IgD-negative memory B cell (primary cell): ENCODE data around the gene BLM. TPM values are rescaled to one million over a fixed set of nuclear protein-coding genes. Genes with fewer than 3 reads are reported as not detected.

Experiments
- H3K27ac Mint-ChIP-seq, 3 donors: one replicate each; pipeline ENCODE4 v1.8.0; 2020 to 2022; ENCODE audit warnings: mild to moderate bottlenecking in 3 of 3, mixed read lengths in 3 of 3, moderate library complexity in 1 of 3
- H3K27me3 Mint-ChIP-seq: one replicate; pipeline ENCODE4 v1.8.0; 2021; ENCODE audit warnings: mixed read lengths
- H3K36me3 Mint-ChIP-seq: one replicate; pipeline ENCODE4 v1.8.0; 2020; ENCODE audit warnings: mild to moderate bottlenecking, mixed read lengths
- H3K4me1 Mint-ChIP-seq, 3 donors: one replicate each; pipeline ENCODE4 v1.8.0; 2020 to 2022; ENCODE audit warnings: mixed read lengths in 3 of 3, mild to moderate bottlenecking in 1 of 3
- H3K4me3 Mint-ChIP-seq, 4 donors: one replicate each; pipeline ENCODE4 v1.8.0; 2020 to 2022; ENCODE audit warnings: mild to moderate bottlenecking in 4 of 4, mixed read lengths in 4 of 4, moderate library complexity in 3 of 4
- H3K9me3 Mint-ChIP-seq, 3 donors: one replicate each; pipeline ENCODE4 v1.8.0; 2020 to 2021; ENCODE audit warnings: mixed read lengths in 3 of 3, mild to moderate bottlenecking in 1 of 3
- polyA plus RNA-seq: library from polyadenylated mRNA; unstranded; fragments of 300-500 nt; fragmentation: Illumina TruSeq; gene quantifications from one replicate; pipeline ENCODE4 v1.2.3, GENCODE V29; 2021

Gene BLM
- polyA plus RNA-seq, 1 donor from 2014 or later, result 14.4 TPM

DNA sequence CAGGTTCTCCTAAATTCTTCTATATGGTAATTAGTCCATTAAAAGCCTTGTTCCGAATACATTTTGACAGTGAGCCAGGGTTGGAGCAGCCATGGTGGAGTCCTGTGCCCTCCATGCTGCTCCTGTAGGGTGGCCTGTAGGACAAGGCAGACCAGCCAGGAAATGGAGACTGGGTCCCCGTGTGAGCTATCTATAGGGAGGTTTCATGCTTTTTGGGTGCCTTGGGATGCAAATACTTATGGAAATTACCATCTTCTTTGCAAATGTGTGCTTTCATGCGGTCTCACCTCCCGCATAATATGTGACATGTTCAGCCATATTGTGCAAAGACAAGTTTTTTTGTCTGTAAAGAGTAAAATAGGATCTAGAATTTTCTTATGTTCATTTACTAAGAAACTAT, 93.2 kb downstream of the BLM start:
- peaks cover 18% of the 10 kb centered on the region for H3K36me3 Mint-ChIP-seq

DNA sequence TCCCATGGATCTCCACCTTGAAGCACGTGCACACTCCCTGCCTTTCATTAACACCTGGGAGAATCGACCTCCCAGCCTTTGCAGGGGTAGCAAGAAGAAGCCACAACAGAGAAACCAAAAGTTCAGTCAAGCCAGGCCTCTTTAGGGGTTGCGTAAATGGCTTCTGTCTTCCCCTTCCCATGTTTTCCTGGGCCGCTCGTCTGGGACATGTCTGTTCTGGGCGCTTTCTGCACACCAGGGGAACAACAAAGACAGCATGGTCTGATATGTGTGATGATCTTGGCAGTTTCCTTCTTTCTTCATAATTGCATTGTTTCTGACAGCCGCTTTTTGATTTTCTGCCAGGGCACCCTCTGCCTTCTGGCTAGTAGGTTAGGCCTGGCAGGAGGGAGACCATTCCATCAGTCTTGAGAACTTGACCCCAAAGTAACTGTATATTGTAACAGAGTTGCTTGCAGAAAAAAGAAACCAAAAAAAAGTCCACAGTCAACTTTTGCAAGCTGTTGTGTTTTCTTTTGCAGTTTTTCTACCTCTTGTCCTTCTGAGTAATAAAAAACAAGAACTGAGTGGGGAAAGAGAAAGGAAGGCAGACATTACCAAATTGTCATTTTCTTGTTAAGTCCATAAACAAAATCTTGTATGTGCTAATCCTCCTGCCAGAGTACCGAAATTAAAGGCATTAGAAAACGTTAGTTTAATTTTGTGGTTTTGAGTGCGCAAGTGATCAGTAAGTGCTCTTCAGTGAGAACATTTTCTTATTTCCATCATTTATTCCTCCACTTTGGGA, 95.2 kb downstream of the BLM start:
- H3K9me3 Mint-ChIP-seq, result no peaks in the 10 kb centered on the region
- H3K4me3 Mint-ChIP-seq, result peak overlapping the region in 1 of 4 donors; percentile 58
- H3K27me3 Mint-ChIP-seq, result no peaks in the 10 kb centered on the region
- peaks cover 18% of the 10 kb centered on the region for H3K36me3 Mint-ChIP-seq
- peaks cover 50 to 54% (median 51%) of the 10 kb centered on the region in 3 donors for H3K4me1 Mint-ChIP-seq
- H3K27ac Mint-ChIP-seq, result no peak overlapping the region

More for the DNA sequence above, 93.2 kb downstream of the BLM start:
- H3K4me3 Mint-ChIP-seq, result peak overlapping the region in 1 of 4 donors; percentile 50
- H3K4me1 Mint-ChIP-seq, result peaks cover 48 to 57% (median 53%) of the 10 kb centered on the region in 3 donors
- H3K9me3 Mint-ChIP-seq, result no peaks in the 10 kb centered on the region
- H3K27ac Mint-ChIP-seq, result no peak overlapping the region
- no peaks in the 10 kb centered on the region for H3K27me3 Mint-ChIP-seq

DNA sequence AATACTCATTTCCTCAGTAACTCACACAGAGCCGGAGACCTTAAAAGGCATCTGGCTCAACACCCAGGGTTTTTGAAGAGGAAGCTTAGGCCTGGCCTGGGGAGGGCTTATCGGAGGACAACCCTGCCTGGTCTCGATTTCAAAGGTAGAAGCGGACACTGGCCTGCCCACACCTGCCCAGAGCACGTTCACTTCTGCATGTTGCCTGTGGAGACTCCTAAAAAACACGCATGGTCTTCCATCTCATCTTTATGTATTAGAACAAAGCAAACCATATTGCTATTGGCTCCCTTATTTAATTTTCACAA, 95.8 kb downstream of the BLM start:
- Mint-ChIP-seq H3K27ac (no peak overlapping the region), H3K4me3 (no peak overlapping the region), H3K27me3 (no peaks in the 10 kb centered on the region), H3K36me3 (peaks cover 18% of the 10 kb centered on the region), H3K4me1 (peaks cover 48 to 54% (median 49%) of the 10 kb centered on the region in 3 donors), H3K9me3 (no peaks in the 10 kb centered on the region)

DNA sequence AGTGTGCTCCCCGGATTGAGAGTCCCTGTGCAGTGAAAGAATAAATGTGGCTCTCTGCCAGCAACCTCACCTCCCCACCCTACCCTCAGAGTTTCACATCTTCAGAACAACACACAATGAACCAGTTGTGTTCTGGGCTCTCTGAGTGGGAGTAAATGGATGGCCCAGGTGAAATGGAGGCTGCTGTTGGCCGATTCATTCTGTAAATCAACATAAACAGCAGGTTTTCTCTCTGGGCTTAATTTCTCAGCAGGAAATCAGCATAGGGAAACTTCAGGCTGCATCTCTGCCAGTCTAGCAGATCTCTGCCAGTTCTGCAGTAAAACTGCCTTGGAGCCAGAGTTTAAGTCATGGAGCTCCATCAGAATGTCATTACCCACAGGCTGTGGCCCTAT, 96.6 kb downstream of the BLM start:
- H3K9me3 Mint-ChIP-seq, result no peaks in the 10 kb centered on the region
- H3K4me1 Mint-ChIP-seq, result peaks cover 45 to 52% (median 47%) of the 10 kb centered on the region in 3 donors
- H3K4me3 Mint-ChIP-seq, result no peak overlapping the region
- H3K36me3 Mint-ChIP-seq, result peaks cover 18% of the 10 kb centered on the region
- H3K27ac Mint-ChIP-seq, result peak overlapping the region in 1 of 3 donors; percentile 37
- no peaks in the 10 kb centered on the region for H3K27me3 Mint-ChIP-seq

DNA sequence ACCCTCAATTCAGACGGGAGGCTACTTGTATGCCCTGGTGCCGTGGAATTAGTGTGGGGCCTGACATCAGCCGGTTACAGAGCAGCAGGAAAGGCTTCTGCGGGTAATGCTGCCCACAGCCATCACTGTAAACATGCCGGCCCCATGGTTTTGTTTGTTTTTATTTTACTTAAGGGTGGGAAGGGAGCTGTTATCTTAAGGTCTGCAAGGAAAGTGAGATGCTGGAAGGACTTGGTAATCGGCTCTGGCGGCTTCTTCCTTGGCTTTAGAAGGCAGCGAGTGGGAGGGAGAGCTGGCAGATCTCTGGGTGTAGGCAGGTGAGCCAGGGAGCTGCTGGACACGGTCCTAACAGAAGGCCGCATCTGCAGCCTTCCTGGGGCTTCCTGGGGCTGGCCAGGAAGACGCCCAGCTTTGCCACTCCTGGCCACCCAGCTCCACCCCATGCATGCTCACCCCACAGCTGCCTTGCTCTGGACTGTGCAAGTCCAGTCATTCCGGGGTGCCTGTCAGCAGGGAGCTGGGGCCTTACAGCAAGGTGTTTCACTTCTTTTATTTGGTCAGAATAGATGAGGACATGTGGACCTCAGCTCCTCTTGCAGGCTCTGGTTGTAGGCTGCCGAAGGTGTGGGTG, 97.2 kb downstream of the BLM start:
- H3K4me1 Mint-ChIP-seq, result peaks cover 41 to 48% (median 44%) of the 10 kb centered on the region in 3 donors
- H3K9me3 Mint-ChIP-seq, result no peaks in the 10 kb centered on the region
- peak overlapping the region in 2 of 3 donors; percentile 37 to 62 for H3K27ac Mint-ChIP-seq
- no peaks in the 10 kb centered on the region for H3K27me3 Mint-ChIP-seq
- H3K36me3 Mint-ChIP-seq, result peaks cover 18% of the 10 kb centered on the region
- H3K4me3 Mint-ChIP-seq, result peak overlapping the region in 2 of 4 donors; percentile 48 to 84

DNA sequence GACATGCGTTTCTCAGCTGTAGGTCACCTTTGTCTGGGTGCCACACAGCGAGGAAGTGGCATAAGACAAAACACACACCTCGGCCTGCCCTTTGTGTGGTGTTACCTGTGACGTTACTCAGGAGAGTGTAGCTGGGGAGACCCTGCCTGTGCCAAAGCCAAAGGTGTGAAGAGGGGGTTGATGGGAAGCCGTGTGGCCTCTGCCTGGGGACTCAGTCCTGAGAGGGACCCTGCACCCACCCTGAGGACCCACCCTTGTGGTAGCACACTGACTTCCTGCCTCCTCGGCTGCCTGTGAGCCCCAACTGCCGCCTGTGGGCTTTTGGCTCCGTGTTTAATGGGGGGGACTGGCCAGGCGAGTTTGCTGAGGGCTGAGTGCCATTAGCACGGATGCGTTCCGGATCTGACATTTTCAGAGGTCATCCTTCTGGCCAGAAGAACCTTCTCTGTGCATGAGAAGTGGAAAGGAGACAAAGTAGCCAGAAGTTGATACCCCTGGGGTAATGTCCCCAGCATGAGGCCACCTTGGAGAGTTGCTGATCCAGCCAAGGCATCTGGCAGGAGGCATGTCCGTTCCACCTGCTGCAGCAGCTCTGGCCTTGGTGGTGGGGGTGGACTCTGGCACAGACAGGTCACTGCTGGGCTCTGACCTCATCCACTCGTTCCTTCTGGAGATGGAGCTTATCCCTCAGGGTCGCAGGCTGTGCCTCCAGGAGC, 99.4 kb downstream of the BLM start:
- H3K4me3 Mint-ChIP-seq, result peak overlapping the region in 1 of 4 donors; percentile 37
- H3K27ac Mint-ChIP-seq, result peak overlapping the region in 2 of 3 donors; percentile 42 to 89
- H3K36me3 Mint-ChIP-seq, result peaks cover 16% of the 10 kb centered on the region
- no peaks in the 10 kb centered on the region for H3K27me3 Mint-ChIP-seq
- H3K9me3 Mint-ChIP-seq, result no peaks in the 10 kb centered on the region
- H3K4me1 Mint-ChIP-seq, result peaks cover 24 to 37% (median 31%) of the 10 kb centered on the region in 3 donors

DNA sequence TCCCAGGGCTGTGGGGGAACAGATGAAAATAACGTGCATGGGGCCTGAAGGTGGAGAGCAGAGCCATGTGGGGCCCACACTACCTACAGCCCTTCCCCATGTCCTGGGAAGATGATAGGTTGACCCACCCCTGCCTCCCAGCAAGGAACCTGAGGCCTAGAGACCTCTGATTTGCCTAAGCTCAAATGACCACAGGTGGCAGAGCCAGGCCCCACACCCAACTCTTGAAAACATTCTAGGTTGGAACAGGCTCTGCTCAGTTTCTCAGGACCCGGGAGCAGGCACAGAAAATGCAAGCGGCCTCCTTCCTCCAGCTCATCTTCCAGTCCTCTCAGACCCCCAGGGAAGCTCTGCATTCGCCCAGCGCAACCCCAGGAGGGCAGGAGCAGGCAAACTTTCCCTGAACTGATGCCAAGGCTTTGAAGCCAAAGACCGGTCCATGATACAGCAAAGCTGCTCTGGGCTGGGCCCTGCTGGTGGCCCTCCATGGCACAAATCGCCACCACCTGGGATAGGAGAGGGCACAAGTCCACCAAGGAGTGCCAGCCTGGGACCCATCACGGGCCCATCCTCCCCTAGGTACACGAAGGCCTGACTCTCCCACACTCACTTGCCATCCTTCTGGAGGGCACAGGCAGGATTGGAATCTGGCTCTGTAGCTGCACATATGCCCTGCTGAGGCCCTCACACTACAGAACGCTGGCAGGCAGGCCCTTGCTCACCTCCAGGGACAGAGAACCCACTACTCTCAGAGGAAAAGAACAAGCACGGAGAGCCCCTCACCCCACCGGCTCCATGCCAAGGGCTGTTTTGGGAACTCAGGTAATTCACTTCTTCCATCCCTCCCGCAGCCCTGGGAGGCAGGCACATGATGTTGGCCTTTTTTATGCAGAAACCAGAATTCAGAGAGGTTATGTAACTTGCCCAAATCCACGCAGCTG, 100.2 kb downstream of the BLM start:
- Mint-ChIP-seq H3K4me1 (peaks cover 27 to 35% (median 28%) of the 10 kb centered on the region in 3 donors), H3K4me3 (peak overlapping the region in 2 of 4 donors; percentile 88 to 91), H3K36me3 (peaks cover 10% of the 10 kb centered on the region), H3K9me3 (no peaks in the 10 kb centered on the region), H3K27ac (peak overlapping the region in 2 of 3 donors; percentile 28 to 33), H3K27me3 (no peaks in the 10 kb centered on the region)

DNA sequence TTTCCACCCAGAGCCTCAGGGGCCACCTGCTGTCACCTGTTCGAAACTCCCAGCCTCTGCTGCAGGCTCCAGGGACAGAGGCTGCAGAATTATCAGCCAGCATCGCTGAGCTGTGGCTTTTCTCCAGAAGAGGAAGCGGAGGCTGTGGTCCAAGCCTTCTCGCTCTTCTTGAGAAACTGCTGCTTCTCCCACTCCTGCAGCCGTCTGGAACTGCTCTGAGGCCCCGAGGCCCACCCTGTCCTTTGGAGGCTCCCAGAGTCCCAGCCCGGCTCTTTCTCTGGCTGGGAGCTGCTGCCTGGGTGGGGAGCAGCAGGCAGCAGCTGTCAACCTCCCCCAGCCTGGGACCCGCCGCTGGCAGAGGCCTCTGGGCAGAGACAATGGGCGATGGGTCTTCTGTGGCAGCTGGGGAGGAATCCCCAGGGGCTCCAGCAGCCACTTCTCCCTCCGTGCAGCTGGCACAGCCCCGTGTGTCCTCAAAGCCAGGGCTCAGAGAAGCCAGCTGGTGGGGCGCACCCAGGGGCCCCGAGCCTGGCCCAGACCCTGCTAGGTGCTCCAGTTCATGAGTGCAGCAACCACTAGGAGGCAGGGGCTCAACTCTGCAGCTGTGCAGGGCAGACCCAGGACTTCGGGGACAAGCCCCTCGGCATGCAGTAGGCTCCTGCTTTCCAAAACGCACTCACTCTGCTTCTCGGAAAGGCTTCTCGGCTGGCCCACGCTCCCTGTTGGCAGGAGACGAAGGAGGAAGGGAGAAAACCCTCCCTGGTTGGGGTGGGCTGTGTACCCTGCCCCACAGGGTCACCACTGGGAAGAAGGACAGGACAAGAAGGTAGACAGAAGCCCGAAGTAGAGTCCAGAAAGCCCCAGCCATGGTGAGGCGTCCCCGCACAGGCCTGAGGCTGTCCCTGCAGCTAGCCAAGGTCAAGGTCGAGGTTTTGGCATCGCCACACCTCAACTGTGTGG, 101.4 kb downstream of the BLM start:
- Mint-ChIP-seq H3K27ac (peak overlapping the region; percentile 56 to 80 (median 57)), H3K4me3 (peak overlapping the region; percentile 39 to 91 (median 69)), H3K27me3 (no peaks in the 10 kb centered on the region), H3K9me3 (no peaks in the 10 kb centered on the region), H3K4me1 (peaks cover 26 to 31% (median 29%) of the 10 kb centered on the region in 3 donors), H3K36me3 (peaks cover 2% of the 10 kb centered on the region)

DNA sequence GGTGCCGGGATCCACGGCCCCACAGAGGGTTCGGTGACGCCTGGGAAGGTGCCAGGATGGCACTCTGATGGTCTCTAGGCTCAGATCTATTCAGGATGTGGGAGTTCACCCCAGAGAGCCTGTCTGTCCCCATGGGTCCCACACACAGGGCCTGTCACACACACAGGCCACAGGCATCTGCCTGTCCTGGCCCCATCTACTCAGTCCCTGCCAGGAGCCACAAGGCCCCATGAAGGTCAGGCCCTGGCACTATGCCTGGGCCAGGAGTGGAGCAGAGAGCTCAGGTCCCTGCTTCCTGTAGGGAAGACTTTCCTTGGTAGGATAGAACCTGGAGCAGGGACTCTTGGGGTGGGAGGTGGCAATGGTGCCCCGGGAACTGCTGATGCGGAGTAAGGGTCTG, 102.2 kb downstream of the BLM start:
- Mint-ChIP-seq H3K9me3 (no peaks in the 10 kb centered on the region), H3K4me1 (peaks cover 31 to 37% (median 32%) of the 10 kb centered on the region in 3 donors), H3K36me3 (peaks cover 2% of the 10 kb centered on the region), H3K27me3 (no peaks in the 10 kb centered on the region), H3K4me3 (peak overlapping the region in 1 of 4 donors; percentile 28), H3K27ac (no peak overlapping the region)

DNA sequence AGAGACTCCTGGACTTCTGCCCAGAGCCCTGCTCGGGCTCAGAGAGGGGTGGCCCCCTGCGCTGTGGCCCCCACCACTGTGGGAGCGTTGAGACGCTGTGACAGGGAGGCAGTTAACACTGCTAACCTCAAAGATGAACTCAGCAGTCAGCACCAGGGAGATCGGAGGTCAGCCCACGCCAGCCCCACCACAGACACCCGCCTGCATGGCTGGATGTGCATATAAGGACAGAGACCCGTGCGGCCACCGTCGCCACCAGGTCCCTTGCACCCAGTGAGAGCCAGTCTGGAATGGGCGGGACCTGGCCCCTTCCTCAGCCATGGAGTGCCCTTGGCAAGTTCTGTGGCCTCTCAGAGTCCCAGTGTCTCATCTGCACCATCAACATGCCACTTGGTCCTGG, 102.7 kb downstream of the BLM start:
- Mint-ChIP-seq H3K4me1 (peaks cover 30 to 38% (median 34%) of the 10 kb centered on the region in 3 donors), H3K4me3 (no peak overlapping the region), H3K9me3 (no peaks in the 10 kb centered on the region), H3K36me3 (peaks cover 2% of the 10 kb centered on the region), H3K27ac (no peak overlapping the region), H3K27me3 (no peaks in the 10 kb centered on the region)

DNA sequence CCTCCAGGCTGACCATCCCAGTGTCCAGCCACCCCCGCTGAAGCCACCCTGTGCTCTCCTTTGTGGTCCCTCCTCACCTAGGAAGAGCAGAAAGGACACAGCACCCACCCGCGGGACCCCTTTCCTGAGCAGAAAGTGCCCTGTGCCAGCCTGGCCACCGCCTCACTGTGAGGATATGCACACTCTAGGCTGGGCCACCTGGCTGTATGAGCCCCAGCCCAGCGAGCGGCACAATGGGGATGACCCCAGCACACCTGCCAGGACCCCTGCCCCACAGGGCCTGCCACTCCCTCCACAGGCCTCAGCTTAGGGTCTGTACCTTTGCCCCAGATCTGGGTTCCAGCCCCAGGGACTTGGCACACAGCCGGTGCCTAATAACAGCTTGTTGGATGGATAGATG, 103.3 kb downstream of the BLM start:
- Mint-ChIP-seq H3K9me3 (no peaks in the 10 kb centered on the region), H3K36me3 (peaks cover under 1% of the 10 kb centered on the region), H3K27me3 (no peaks in the 10 kb centered on the region), H3K27ac (peak overlapping the region in 1 of 3 donors; percentile 71), H3K4me1 (peaks cover 26 to 34% (median 28%) of the 10 kb centered on the region in 3 donors), H3K4me3 (no peak overlapping the region)

DNA sequence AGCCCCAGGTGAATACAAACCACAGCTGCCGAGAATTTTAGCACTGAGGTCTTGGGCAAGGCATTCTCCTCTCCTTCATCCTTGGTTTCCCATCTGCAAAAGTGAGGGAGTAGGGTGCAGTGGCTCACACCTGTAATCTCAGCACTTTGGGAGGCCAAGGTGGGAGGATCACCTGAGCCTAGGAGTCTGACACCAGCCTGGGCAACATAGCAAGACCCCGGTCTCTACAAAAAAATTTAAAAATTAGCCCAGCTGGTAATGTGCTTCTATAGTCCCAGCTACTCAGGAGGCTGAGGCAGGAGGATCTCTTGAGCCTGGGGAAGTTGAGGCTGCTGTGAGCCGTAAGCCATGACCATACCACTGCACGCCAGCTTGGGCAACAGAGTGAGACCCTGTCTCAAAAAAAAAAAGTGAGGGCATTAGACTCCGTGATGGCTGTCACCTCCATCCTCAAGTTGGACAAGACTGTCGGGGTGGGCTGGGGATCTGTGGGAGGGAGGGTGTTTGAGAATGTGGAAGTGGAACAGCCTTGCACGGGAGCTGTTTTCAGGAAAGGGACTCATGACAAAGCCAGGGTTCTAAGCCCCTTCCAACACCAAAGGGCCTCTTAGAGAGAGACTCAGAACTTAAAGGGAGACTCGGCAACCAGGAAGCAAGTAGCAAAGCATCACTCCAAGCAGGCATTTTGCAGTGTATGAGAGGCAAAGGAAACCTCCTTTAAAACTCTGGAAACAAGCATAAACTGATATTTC, 105.2 kb downstream of the BLM start:
- H3K9me3 Mint-ChIP-seq, result no peaks in the 10 kb centered on the region
- H3K4me1 Mint-ChIP-seq, result peaks cover 22 to 32% (median 26%) of the 10 kb centered on the region in 3 donors
- H3K27me3 Mint-ChIP-seq, result no peaks in the 10 kb centered on the region
- peak overlapping the region in 1 of 4 donors; percentile 52 for H3K4me3 Mint-ChIP-seq
- H3K27ac Mint-ChIP-seq, result peak overlapping the region in 1 of 3 donors; percentile 67
- no peaks in the 10 kb centered on the region for H3K36me3 Mint-ChIP-seq
